HL-60 (cell line): ENCODE measurements around the gene SHLD2.
"Not testable (repeated sequence)": the region's sequence is repeated elsewhere in the genome, so short reads cannot be mapped to it uniquely, and the experiment has no call there.

Source experiments
- GABPA ChIP-seq: IDR thresholded peaks from 2 replicates; pipeline ENCODE4 v1.6.1; 2012; ENCODE audit warnings: low read depth
- POLR2AphosphoS5 ChIP-seq: IDR thresholded peaks from 2 replicates; pipeline ENCODE4 v1.6.1; 2012; ENCODE audit warnings: low read depth
- SPI1 ChIP-seq: IDR thresholded peaks from 2 replicates; pipeline ENCODE4 v1.6.1; 2012; ENCODE audit warnings: low read depth, mild to moderate bottlenecking, borderline replicate concordance
- TF ChIP-seq, protein P1 (sequence below): IDR thresholded peaks from one replicate; pipeline ENCODE4 v1.5.1; 2011; ENCODE audit warnings: low read length, control low read depth, inconsistent platforms; ENCODE audit not compliant: insufficient read depth
- TF ChIP-seq, protein P2 (sequence below): IDR thresholded peaks from 2 replicates; pipeline ENCODE4 v1.6.1; 2012; ENCODE audit warnings: low read depth; ENCODE audit not compliant: insufficient replicate concordance

DNA sequence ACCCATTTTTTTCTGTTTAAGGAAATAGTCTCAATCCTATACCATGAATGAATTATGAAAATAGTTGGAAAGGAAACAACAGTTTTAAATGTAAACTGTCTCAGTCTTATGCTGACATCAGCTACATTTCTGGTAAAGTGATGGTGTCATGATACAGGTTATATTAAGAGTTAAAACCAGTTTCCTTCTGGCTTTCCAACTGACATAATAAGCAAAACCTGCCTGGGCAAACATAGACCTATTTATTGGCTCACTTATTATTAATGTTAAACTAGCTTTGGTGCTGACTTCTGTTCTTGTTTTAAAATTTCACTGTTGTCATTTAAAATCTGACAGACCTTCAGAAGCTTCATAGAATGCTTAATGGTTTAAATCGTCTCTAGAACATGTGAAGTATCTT lies 24.0 kb downstream of the SHLD2 start:
- TF ChIP-seq, protein P1, sequence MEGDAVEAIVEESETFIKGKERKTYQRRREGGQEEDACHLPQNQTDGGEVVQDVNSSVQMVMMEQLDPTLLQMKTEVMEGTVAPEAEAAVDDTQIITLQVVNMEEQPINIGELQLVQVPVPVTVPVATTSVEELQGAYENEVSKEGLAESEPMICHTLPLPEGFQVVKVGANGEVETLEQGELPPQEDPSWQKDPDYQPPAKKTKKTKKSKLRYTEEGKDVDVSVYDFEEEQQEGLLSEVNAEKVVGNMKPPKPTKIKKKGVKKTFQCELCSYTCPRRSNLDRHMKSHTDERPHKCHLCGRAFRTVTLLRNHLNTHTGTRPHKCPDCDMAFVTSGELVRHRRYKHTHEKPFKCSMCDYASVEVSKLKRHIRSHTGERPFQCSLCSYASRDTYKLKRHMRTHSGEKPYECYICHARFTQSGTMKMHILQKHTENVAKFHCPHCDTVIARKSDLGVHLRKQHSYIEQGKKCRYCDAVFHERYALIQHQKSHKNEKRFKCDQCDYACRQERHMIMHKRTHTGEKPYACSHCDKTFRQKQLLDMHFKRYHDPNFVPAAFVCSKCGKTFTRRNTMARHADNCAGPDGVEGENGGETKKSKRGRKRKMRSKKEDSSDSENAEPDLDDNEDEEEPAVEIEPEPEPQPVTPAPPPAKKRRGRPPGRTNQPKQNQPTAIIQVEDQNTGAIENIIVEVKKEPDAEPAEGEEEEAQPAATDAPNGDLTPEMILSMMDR = not testable (repeated sequence)
- not testable (repeated sequence) for TF ChIP-seq POLR2AphosphoS5, GABPA, SPI1
- TF ChIP-seq, protein P2, sequence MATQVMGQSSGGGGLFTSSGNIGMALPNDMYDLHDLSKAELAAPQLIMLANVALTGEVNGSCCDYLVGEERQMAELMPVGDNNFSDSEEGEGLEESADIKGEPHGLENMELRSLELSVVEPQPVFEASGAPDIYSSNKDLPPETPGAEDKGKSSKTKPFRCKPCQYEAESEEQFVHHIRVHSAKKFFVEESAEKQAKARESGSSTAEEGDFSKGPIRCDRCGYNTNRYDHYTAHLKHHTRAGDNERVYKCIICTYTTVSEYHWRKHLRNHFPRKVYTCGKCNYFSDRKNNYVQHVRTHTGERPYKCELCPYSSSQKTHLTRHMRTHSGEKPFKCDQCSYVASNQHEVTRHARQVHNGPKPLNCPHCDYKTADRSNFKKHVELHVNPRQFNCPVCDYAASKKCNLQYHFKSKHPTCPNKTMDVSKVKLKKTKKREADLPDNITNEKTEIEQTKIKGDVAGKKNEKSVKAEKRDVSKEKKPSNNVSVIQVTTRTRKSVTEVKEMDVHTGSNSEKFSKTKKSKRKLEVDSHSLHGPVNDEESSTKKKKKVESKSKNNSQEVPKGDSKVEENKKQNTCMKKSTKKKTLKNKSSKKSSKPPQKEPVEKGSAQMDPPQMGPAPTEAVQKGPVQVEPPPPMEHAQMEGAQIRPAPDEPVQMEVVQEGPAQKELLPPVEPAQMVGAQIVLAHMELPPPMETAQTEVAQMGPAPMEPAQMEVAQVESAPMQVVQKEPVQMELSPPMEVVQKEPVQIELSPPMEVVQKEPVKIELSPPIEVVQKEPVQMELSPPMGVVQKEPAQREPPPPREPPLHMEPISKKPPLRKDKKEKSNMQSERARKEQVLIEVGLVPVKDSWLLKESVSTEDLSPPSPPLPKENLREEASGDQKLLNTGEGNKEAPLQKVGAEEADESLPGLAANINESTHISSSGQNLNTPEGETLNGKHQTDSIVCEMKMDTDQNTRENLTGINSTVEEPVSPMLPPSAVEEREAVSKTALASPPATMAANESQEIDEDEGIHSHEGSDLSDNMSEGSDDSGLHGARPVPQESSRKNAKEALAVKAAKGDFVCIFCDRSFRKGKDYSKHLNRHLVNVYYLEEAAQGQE = not testable (repeated sequence)
